Mucosa of stomach (tissue), 1 donor: Measurements from ENCODE around the gene PPTC7.
"Not testable (repeated sequence)": the region's sequence is repeated elsewhere in the genome, so short reads cannot be mapped to it uniquely, and the experiment has no call there.

Experiments used
- H3K27me3 ChIP-seq: one replicate; pipeline ENCODE4 v1.7.0; 2013; ENCODE audit warnings: mild to moderate bottlenecking, low read length; ENCODE audit not compliant: control insufficient read depth, insufficient read depth
- H3K36me3 ChIP-seq: one replicate; pipeline ENCODE4 v1.7.0; 2013; ENCODE audit warnings: low read length; ENCODE audit not compliant: control insufficient read depth, insufficient read depth
- H3K4me1 ChIP-seq: one replicate; pipeline ENCODE4 v1.7.0; 2013; ENCODE audit warnings: mild to moderate bottlenecking, low read length; ENCODE audit not compliant: control insufficient read depth, insufficient read depth
- H3K4me3 ChIP-seq: one replicate; pipeline ENCODE4 v1.7.0; 2013; ENCODE audit warnings: low read length
- H3K9ac ChIP-seq: one replicate; pipeline ENCODE4 v1.7.0; 2013; ENCODE audit warnings: mild to moderate bottlenecking, low read length, moderate library complexity
- H3K9me3 ChIP-seq: one replicate; pipeline ENCODE4 v1.7.0; 2013; ENCODE audit warnings: mild to moderate bottlenecking, low read length, moderate library complexity; ENCODE audit not compliant: control insufficient read depth
- donor health status: Pancreatic carcinoma.

The PPTC7 gene

GRCh38 chr12:110554184-110554583 is 28.9 kb downstream of the PPTC7 start:
- no peaks in the 10 kb centered on the region for H3K36me3 ChIP-seq
- H3K4me3 ChIP-seq: no peak overlapping the region
- H3K27me3 ChIP-seq: no peaks in the 10 kb centered on the region
- H3K4me1 ChIP-seq: no peaks in the 10 kb centered on the region
- H3K9ac ChIP-seq: no peak overlapping the region
- H3K9me3 ChIP-seq: no peaks in the 10 kb centered on the region

- Histone ChIP-seq H3K9ac (no peak overlapping the region), H3K27me3 (no peaks in the 10 kb centered on the region), H3K36me3 (no peaks in the 10 kb centered on the region), H3K9me3 (no peaks in the 10 kb centered on the region), H3K4me3 (no peak overlapping the region), H3K4me1 (no peaks in the 10 kb centered on the region)
Measured at GRCh38 chr12:110550981-110551380, 32.1 kb downstream of the PPTC7 start.

GRCh38 chr12:110549716-110550115 is 33.4 kb downstream of the PPTC7 start:
- no peak overlapping the region for H3K4me3 ChIP-seq
- no peaks in the 10 kb centered on the region for H3K4me1 ChIP-seq
- peaks cover 4% of the 10 kb centered on the region for H3K36me3 ChIP-seq
- H3K9ac ChIP-seq: no peak overlapping the region
- no peaks in the 10 kb centered on the region for H3K9me3 ChIP-seq
- no peaks in the 10 kb centered on the region for H3K27me3 ChIP-seq

DNA sequence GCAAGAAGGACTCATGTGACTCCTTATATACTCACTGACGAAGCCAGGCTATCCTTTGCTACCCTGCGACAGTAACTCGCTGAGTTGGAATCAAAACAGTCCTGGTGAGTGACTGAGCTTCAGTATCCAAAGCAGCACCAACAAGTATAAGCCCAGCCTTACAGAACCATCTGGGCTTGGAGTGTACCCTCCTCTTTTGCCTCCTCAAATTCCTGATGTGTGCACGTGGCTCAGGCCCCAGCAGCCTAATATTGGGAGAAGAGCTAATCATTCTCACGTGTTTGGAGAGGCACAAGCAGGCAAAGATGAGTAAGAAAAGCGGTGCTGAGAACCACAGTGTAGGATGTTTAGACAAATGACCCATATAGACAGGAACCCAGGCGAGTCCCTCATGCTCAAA is 34.4 kb downstream of the PPTC7 start:
- Histone ChIP-seq H3K4me3 (no peak overlapping the region), H3K9me3 (no peaks in the 10 kb centered on the region), H3K4me1 (peaks cover 4% of the 10 kb centered on the region), H3K27me3 (no peaks in the 10 kb centered on the region), H3K9ac (no peak overlapping the region), H3K36me3 (peaks cover 4% of the 10 kb centered on the region)

- Histone ChIP-seq H3K9ac (no peak overlapping the region), H3K9me3 (no peaks in the 10 kb centered on the region), H3K4me3 (no peak overlapping the region), H3K36me3 (peaks cover 4% of the 10 kb centered on the region), H3K4me1 (peaks cover 16% of the 10 kb centered on the region), H3K27me3 (no peaks in the 10 kb centered on the region)
Measured at GRCh38 chr12:110547090-110547489, 36.0 kb downstream of the PPTC7 start.

DNA sequence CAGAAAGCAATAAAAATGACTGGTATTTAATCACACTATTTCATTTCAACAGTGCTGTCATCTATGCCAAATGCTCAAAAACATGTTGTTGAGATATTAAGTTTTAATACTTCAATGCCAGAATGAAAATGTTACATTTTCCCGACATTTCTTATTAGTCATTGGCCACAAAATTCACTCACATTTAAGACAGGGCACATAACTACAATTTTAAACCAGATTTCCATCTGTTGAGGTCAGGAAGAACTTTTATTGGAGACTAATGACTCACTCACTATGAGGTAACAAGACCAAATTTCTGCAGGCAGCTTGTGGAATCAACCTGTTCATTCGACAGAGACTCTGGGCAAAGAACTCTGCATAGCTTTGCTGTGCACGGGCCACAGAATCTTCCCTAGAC is 36.8 kb downstream of the PPTC7 start:
- peaks cover 4% of the 10 kb centered on the region for H3K36me3 ChIP-seq
- H3K4me1 ChIP-seq: peaks cover 16% of the 10 kb centered on the region
- H3K4me3 ChIP-seq: no peak overlapping the region
- H3K9me3 ChIP-seq: no peaks in the 10 kb centered on the region
- H3K27me3 ChIP-seq: no peaks in the 10 kb centered on the region
- no peak overlapping the region for H3K9ac ChIP-seq

DNA sequence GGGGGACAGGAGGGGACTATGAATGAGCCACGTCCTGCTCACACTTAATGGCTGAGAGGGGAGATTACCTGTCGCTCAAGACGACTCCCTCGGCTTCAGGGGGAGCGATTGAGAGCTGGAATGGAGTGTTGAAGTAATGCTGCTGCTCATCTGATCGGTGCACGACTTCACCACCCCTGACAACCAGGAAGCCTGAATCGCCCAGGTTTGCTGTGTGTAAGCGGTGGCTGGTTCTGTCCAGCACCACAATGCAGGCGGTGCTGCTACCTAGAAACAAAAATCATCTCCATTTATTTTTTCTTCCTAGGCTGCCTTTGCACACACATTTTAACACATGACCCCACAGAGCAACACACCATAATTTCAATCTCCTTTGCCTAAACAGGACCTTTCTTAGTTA is 37.3 kb downstream of the PPTC7 start:
- peaks cover 4% of the 10 kb centered on the region for H3K36me3 ChIP-seq
- H3K9me3 ChIP-seq: no peaks in the 10 kb centered on the region
- H3K4me3 ChIP-seq: no peak overlapping the region
- H3K4me1 ChIP-seq: peaks cover 16% of the 10 kb centered on the region
- no peaks in the 10 kb centered on the region for H3K27me3 ChIP-seq
- no peak overlapping the region for H3K9ac ChIP-seq

GRCh38 chr12:110545259-110545658 is 37.9 kb downstream of the PPTC7 start:
- not testable (repeated sequence) for H3K4me3 ChIP-seq, H3K9ac ChIP-seq, H3K9me3 ChIP-seq, H3K36me3 ChIP-seq, H3K27me3 ChIP-seq
- H3K4me1 ChIP-seq: peaks cover 16% of the 10 kb centered on the region

GRCh38 chr12:110543965-110544364 is 39.2 kb downstream of the PPTC7 start:
- H3K27me3 ChIP-seq: no peaks in the 10 kb centered on the region
- H3K9me3 ChIP-seq: no peaks in the 10 kb centered on the region
- no peak overlapping the region for H3K9ac ChIP-seq
- no peak overlapping the region for H3K4me3 ChIP-seq
- peaks cover 4% of the 10 kb centered on the region for H3K36me3 ChIP-seq
- H3K4me1 ChIP-seq: peaks cover 20% of the 10 kb centered on the region

DNA sequence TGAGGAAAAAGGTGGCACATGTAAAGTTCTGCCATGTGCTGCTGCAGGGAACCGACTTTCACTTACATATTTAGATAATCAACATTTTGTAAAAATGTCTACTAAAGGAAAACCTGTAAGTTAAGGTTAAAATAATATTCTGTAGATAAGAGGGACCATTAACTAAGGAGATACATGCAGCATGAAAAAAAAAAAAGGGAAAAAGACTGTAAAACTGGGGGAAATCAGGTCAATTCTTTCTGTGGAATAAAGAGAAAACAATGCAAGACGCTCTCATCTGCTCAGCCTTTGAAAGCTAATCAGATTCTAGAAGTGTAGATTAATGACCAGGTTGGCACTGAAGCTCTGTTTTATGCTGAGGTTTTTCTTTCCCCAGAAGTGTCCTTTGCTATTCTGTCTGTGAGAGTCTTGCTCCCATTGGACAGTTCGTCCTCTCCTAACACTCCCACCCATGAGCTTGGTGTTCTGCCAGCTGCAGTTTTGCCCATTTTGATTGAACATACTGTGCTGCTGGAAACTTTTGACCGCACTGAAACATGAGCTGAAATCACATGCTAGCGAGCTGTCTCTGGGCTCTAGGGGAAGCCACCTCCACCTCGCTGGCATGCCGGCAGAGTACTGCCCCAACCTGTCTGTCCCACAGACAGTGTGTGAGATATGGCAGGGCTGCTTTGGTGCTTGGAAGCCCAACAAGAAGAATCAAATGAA is 39.7 kb downstream of the PPTC7 start:
- Histone ChIP-seq H3K27me3 (no peaks in the 10 kb centered on the region), H3K36me3 (peaks cover 4% of the 10 kb centered on the region), H3K4me1 (peaks cover 25% of the 10 kb centered on the region), H3K4me3 (no peak overlapping the region), H3K9me3 (no peaks in the 10 kb centered on the region), H3K9ac (peak overlapping the region; percentile 2)

- Histone ChIP-seq H3K9ac (no peak overlapping the region), H3K36me3 (no peaks in the 10 kb centered on the region), H3K27me3 (no peaks in the 10 kb centered on the region), H3K4me3 (no peak overlapping the region), H3K4me1 (peaks cover 35% of the 10 kb centered on the region), H3K9me3 (no peaks in the 10 kb centered on the region)
Measured at GRCh38 chr12:110540048-110540447, 43.1 kb downstream of the PPTC7 start.

DNA sequence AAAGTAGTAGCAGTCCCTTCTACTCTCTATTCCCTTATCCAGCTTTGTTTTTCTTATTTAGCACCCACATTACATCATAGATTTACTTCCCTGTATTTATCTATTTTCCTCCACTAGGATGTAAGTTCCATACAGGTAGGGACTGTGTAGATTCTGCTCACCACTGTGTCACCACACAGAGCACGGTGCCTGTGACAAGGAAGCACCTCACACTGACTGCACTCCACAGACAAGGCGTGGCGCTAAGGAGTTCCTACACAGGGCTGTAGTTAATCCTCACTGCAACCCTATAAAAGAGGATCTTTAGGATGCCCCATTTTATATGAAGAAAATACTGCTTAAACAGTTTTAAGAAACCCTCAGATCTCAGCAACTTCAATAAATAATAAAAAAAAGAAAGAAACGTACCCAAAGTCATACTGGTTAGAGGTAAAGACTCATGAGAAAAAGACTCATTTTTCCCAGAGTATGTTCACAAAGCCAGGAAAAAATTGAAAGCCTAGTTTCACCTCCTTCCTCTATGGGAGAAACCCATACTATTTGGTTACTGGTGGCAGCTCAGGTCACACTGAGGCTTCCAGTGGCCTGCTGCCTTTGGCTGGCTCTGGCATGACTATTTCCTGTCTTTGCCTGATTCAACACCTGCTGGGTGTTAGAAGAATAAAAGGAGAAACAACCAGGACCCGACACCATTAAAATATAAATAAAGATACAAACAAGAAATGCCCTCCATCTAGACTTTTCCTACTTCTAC is 44.1 kb downstream of the PPTC7 start:
- no peaks in the 10 kb centered on the region for H3K36me3 ChIP-seq
- no peaks in the 10 kb centered on the region for H3K9me3 ChIP-seq
- H3K4me1 ChIP-seq: peaks cover 34% of the 10 kb centered on the region
- H3K27me3 ChIP-seq: no peaks in the 10 kb centered on the region
- H3K9ac ChIP-seq: no peak overlapping the region
- H3K4me3 ChIP-seq: no peak overlapping the region
